Adrenal gland (tissue), 12 donors: ENCODE measurements around the gene RGS3. TPM values are rescaled to one million over a fixed set of nuclear protein-coding genes. Genes with fewer than 3 reads are reported as not detected.

Experiments used
- DNase-seq, 7 donors: peaks; one replicate each; pipeline ENCODE4 v3.0.0-alpha.2; 2019 to 2020
- H3K27ac ChIP-seq, 5 donors: fragments of 200-600 bp; sonication (generic) in 4 of 5; 1 replicate in 3 of 5; 2 replicates in 2 of 5; pipeline versions ENCODE4 v1.5.1 to v1.8.0; 2016 to 2020; ENCODE audit warnings: mild to moderate bottlenecking in 1 of 5
- H3K27me3 ChIP-seq: fragments of 200-600 bp; 2 replicates; pipeline ENCODE4 v1.8.0; 2021
- H3K36me3 ChIP-seq, 2 donors: fragments of 200-600 bp; replicated peaks in 1 of 2; 1 replicate in 1 of 2; 2 replicates in 1 of 2; pipeline versions ENCODE4 v1.5.1 to v1.8.0; 2018 to 2022
- H3K4me1 ChIP-seq, 2 donors: fragments of 200-600 bp; replicated peaks in 1 of 2; 1 replicate in 1 of 2; 2 replicates in 1 of 2; pipeline versions ENCODE4 v1.5.1 to v1.8.0; 2018 to 2021
- H3K4me3 ChIP-seq, 4 donors: fragments of 200-600 bp; sonication (generic) in 3 of 4; one replicate each; pipeline ENCODE4 v1.5.1; 2016 to 2018
- H3K9me3 ChIP-seq, 3 donors: fragments of 200-600 bp; sonication (generic) in 1 of 3; replicated peaks in 1 of 3; 1 replicate in 2 of 3; 2 replicates in 1 of 3; pipeline versions ENCODE4 v1.5.1 to v1.8.0; 2016 to 2021
- CTCF ChIP-seq, 6 experiments: fragments of 450-650 bp in 4 of 6; fragments of 200-600 bp in 2 of 6; sonication (generic) in 1 of 6; IDR thresholded peaks; 1 replicate in 5 of 6; 2 replicates in 1 of 6; pipeline versions ENCODE4 v1.5.1 to v1.8.0; 2016 to 2021; ENCODE audit warnings: antibody characterized with exemption in 6 of 6, mild to moderate bottlenecking in 2 of 6, moderate library complexity in 1 of 6
- POLR2A ChIP-seq, 2 donors: fragments of 450-650 bp; IDR thresholded peaks; one replicate each; pipeline ENCODE4 v1.6.1; 2017; ENCODE audit warnings: antibody characterized with exemption in 2 of 2, mild to moderate bottlenecking in 2 of 2, moderate library complexity in 1 of 2
- whole genome bisulfite sequencing, 4 donors: extraction: QIAGEN DNeasy Blood & Tissue Kit in 2 of 4; methylation state at CpG; one replicate each; pipeline versions ENCODE4 v1.1.5 to v1.1.7; 2013 to 2017; 5-methylcytosine and 5-hydroxymethylcytosine counted together
- intact Hi-C, 2 donors: fragments of 100-400 bp; cut with DNase I; formaldehyde crosslinking; loops; one replicate each; pipeline versions ENCODE4 v1.14.1 to v1.15.0; 2022 to 2023
- polyA plus RNA-seq, 3 donors: library from polyadenylated mRNA; stranded (reverse); fragments of 200-250 nt in 2 of 3; fragments of 350-450 nt in 1 of 3; fragmentation: Illumina TruSeq in 1 of 3; extraction: RNeasy Lipid Tissue Mini Kit (QIAGEN cat#74804) in 1 of 3; gene quantifications; one replicate each; pipeline ENCODE4 v1.2.3, GENCODE V29; 2013 to 2014
- total RNA-seq, 9 donors: library from RNA; depleted of rRNA in 4 of 9; stranded (reverse); fragments of >200 nt in 4 of 9; fragments of 120-200 nt in 1 of 9; fragmentation: NEBNext Ultra II Directional in 1 of 9; extraction: Animal tissue kit (Norgen Biotek cat#: 25700) in 1 of 9; gene quantifications; one replicate each; pipeline versions ENCODE4 v1.1.0 to v1.2.4, GENCODE V29; 2013 to 2023
- donor health status: healthy with polysubstance abuse.
- donor health status: Bipolar disorder and iron deficiency.
- donor health status: DM: yes; HTN: yes; CAD: no.
- donor health status: DM: no; HTN: no; CAD: no.
- donor health status: DM: no; HTN: no; CAD: no.
- donor health status: DM: yes; HTN: yes; CAD: no.

The RGS3 gene
- total and polyA plus RNA-seq, 12 donors: 34.5 to 126 (median 65.6) TPM

- Histone ChIP-seq H3K36me3 (no peaks in the 10 kb centered on the region), H3K4me3 (no peak overlapping the region), H3K4me1 (peaks cover 16 to 25% of the 10 kb centered on the region in 2 donors), H3K27me3 (no peaks in the 10 kb centered on the region), H3K27ac (peak overlapping the region in 4 of 5 donors; percentile 38 to 78 (median 70)), H3K9me3 (no peaks in the 10 kb centered on the region)
- TF ChIP-seq POLR2A (IDR thresholded peaks at IDR 0.05): no peak
- no peak for TF ChIP-seq CTCF (IDR thresholded peaks at IDR 0.05)
- intact Hi-C loops: no loop called here
- whole genome bisulfite sequencing, 4 donors: 96 to 99% (median 98%) methylated on average over 4 to 6 of the region's 6 CpGs
- no peak for DNase-seq
These were observed 19.6 kb downstream of the RGS3 start for GRCh38 chr9:113482991-113483675.

DNA sequence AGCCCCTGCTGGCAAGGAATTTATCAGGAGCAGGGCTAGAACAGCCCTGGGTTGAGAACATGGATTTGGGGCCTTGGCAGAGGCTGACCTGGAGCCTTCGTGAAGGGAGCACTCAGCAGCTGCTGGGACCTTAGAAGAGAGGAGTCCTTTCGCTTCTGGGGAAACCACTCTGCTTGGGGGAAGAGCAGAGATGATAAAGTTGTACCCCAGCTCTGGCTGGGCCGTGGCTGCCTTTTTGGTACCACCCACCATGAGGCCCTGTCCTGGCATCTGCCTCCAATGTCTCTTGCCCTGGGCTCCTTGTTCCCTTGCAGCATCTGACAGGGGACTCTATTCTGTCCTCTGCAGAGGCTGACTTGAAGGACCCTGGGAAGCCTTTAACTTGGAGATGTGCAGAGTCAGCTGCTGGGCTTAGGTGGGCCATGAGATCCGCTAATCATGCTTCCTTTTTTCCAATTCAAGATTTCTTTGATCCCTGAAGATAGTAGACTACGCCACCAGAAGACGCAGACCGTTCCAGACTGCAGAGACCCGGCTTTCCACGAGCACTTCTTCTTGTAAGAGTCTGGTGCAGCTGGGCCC lies 20.2 kb downstream of the RGS3 start:
- no peak for DNase-seq
- Histone ChIP-seq H3K27ac (peak overlapping the region in 4 of 5 donors; percentile 38 to 78 (median 70)), H3K4me1 (peaks cover 21 to 29% of the 10 kb centered on the region in 2 donors), H3K36me3 (no peaks in the 10 kb centered on the region), H3K9me3 (no peaks in the 10 kb centered on the region), H3K27me3 (no peaks in the 10 kb centered on the region), H3K4me3 (no peak overlapping the region)
- 46 to 79% (median 55%) methylated on average over 7 to 9 of the region's 9 CpGs for WGBS, 4 donors
- TF ChIP-seq CTCF (IDR thresholded peaks at IDR 0.05) (no peak), POLR2A (IDR thresholded peaks at IDR 0.05) (no peak)
- intact Hi-C loops: no loop called here

DNA sequence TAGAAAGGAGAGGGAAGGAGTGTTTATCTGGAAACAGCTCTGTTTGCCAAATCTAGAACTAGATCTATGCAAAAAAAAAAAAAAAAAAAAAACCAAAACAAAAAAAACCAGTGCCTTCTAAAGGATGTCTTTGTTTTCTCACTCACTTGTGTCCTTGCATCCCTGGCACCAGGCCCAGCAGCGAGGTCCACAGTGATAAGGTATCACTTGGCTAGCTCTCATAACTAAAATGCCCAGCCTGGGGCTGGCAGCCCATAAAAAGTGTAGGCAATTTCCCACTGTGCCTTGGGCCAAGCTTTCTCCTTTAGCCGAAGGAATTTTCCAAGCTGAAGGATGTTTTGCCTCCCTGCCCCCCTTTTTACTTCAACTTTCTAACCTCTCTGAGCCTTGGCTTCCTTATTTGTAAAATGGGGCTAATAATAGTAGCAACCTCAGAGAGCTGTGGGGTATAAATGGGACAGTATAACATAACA lies 20.8 kb downstream of the RGS3 start:
- Histone ChIP-seq H3K4me3 (no peak overlapping the region), H3K9me3 (no peaks in the 10 kb centered on the region), H3K27ac (peak overlapping the region; percentile 26 to 78 (median 64)), H3K4me1 (peaks cover 26 to 30% of the 10 kb centered on the region in 2 donors), H3K36me3 (no peaks in the 10 kb centered on the region), H3K27me3 (no peaks in the 10 kb centered on the region)
- intact Hi-C loops: no loop called here
- DNase-seq: peak; percentile 90 to 99 (median 96)
- TF ChIP-seq POLR2A (IDR thresholded peaks at IDR 0.05): no peak
- TF ChIP-seq CTCF (IDR thresholded peaks at IDR 0.05): no peak
- 12 to 23% (median 14%) methylated on average over 2 of the region's 2 CpGs for WGBS, 4 donors

- H3K4me1 ChIP-seq: peaks cover 26 to 30% of the 10 kb centered on the region in 2 donors
- no peak for TF ChIP-seq CTCF (IDR thresholded peaks at IDR 0.05)
- no peak for TF ChIP-seq POLR2A (IDR thresholded peaks at IDR 0.05)
- intact Hi-C loops: no loop called here
- H3K27ac ChIP-seq: peak overlapping the region in 3 of 5 donors; percentile 64 to 78 (median 76)
- H3K27me3 ChIP-seq: no peaks in the 10 kb centered on the region
- H3K4me3 ChIP-seq: no peak overlapping the region
- no peak for DNase-seq
- H3K36me3 ChIP-seq: no peaks in the 10 kb centered on the region
- WGBS, 4 donors: 77 to 99% (median 88%) methylated on average over 4 to 5 of the region's 5 CpGs
- H3K9me3 ChIP-seq: no peaks in the 10 kb centered on the region
These were observed 22.2 kb downstream of the RGS3 start for GRCh38 chr9:113485761-113486115.
